GM21737 (cell line): ENCODE data around the gene FAM20C.
"Not testable (repeated sequence)": the region's sequence is repeated elsewhere in the genome, so short reads cannot be mapped to it uniquely, and the experiment has no call there.

Experiments used
- ATAC-seq: cut with Tn5 transposase; IDR thresholded peaks from one replicate; pipeline ENCODE4 v1.9.1; 2021; ENCODE audit warnings: mild to moderate bottlenecking, moderate library complexity; ENCODE audit not compliant: unreplicated experiment

The FAM20C gene

DNA sequence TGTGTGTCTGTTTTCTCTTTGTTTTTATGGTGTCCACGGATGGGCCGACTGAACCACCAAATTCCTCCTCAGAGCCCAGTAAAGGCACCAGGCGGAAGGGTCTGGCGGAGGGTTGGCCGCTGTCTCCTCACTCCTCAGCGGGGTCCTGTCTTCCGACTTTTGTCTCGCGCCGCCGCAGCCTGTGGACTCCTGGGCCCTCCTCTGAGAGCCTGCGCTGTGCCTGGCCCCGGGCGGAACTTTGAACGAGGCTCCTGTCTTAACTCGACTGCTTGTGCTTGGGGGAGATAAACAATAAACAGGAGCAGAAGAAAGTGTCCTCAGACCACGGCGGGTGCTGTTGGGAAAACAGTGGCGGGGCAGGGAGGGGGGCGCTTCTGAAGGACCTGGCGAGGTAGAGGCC lies 2.2 kb upstream of the FAM20C start:
- no peak for ATAC-seq

DNA sequence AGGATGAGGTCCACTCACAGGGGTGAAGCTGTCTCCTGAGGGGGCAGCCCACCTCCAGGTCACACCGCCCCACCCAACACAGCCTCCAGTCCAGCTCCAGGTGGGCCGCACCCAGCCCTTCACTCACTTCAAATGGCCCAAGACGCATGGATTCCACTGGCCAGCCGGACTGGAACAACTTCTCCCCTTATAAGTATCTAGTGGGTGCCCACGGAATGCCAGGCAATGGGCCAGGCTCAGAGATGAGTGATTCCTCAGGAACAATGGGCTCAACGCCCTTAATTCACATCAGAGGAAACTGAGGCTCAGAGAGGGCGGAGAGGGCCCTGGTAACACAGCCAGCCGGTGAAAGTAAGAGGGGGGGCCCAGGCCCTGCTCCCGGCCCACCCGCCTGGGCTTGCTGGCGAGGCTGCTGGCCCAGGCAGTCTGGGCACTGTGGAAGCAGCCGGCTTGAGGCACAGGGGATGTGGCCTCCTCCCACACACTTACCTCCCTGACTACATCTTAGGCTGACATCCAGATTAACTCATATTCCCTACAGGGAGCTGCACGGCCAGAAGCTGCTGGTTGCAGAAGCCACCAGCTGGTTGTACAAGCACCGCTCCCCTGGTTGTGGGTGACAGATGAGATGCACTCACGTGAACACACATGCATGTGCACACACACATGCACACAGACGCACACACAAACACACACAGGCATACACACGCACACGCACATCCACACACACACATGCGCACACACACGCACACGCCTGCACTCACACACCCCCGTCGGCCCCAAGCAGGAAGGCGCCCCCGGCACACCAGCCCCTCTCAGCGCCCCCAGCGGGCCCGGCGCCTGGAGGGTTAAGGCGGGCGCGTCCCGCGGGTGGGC lies 1.0 kb upstream of the FAM20C start:
- no peak for ATAC-seq

DNA sequence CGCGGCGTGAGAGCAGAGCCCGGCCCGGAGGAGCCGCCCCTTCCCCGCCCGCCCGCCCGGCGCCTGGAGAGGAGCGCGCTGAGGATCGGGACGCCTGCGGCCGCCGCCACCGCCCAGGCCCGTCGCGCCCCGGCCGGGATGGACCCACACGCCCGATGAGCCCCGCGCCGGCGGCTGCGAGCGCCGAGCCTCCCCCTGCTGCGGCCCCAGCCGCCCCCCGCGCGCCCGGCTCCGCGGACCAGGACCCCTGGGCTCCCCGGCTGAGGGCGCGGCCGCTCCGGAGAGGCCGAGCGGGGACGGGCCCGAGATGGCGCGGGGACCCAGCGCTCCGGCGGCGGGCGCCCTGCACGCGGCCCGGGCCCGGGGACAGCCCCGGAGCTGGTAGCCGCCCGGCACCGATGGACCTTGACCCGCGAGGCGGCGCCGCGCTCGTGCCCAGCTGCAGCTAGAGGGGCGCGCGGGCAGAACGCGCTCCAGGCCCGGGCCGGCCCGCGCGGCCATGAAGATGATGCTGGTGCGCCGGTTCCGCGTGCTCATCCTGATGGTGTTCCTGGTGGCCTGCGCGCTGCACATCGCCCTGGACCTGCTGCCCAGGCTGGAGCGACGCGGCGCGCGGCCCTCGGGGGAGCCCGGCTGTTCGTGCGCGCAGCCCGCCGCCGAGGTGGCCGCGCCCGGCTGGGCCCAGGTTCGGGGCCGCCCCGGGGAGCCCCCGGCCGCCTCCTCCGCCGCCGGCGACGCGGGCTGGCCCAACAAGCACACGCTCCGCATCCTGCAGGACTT lies 520 bp downstream of the FAM20C start:
- ATAC-seq: no peak

DNA sequence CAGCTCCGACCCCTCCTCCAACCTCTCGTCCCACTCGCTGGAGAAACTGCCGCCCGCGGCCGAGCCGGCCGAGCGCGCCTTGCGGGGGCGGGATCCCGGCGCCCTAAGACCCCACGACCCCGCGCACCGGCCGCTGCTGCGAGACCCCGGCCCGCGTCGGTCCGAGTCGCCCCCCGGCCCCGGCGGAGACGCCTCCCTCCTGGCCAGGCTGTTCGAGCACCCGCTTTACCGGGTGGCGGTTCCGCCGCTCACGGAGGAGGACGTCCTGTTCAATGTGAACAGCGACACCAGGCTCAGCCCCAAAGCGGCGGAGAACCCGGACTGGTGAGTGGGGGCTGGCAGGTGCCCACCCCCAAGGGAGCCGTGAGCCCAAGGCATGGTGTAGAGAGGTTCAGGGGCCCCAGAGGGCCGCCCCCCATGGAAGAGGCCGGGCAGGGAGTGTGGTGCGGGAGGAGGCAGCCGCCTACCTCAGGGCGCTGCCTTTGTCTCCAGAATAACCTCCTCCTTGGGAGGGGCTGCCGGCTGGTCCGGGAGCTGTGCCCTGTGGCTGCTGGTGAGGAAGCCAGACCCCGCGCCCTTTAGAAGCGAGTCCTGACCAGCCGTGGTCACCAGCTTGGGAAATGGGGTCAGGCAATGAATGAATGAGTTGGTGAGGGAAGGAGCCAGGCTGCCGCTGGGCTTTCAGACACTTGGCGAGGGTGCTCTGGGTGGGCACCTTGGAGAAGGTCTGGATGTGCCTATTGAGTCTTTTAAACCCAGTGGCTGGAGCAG lies 1.3 kb downstream of the FAM20C start:
- no peak for ATAC-seq

DNA sequence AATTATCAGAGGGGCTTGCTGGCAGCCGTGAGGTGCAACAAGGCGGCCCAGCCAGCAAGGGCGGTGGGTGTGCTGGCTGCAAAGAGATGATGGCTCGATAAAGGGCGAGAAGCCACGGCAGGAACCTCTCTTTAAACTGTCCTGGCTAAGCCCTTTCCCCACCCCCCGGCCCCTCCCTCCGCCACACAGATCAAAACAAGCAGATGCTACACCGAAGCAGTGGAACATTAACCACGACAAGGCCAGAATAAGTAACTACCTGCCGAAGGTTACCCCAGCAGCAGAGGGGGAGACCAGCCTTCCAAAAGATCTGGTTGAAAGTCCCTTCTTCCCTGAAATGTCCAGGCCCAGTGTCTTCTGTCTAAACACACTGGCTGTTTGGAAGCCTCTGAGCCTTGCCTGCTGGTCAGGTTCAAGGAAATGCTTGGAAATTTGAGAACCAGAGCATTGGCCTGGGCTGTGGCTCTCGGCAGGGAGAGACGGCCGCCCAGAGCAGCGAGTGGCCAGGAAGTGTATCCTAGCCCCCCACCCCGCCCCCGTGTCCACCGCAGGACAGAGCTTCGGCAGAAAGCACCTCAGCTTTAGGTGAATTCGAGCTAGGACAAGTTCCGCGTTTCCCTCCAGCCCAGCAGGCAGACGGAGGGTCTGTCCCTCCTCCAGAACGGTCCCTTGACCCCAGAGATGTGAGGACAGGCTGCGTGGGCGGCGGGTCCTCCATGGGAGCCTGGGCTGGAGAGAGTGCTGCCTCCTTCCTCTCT lies 2.1 kb downstream of the FAM20C start:
- no peak for ATAC-seq

DNA sequence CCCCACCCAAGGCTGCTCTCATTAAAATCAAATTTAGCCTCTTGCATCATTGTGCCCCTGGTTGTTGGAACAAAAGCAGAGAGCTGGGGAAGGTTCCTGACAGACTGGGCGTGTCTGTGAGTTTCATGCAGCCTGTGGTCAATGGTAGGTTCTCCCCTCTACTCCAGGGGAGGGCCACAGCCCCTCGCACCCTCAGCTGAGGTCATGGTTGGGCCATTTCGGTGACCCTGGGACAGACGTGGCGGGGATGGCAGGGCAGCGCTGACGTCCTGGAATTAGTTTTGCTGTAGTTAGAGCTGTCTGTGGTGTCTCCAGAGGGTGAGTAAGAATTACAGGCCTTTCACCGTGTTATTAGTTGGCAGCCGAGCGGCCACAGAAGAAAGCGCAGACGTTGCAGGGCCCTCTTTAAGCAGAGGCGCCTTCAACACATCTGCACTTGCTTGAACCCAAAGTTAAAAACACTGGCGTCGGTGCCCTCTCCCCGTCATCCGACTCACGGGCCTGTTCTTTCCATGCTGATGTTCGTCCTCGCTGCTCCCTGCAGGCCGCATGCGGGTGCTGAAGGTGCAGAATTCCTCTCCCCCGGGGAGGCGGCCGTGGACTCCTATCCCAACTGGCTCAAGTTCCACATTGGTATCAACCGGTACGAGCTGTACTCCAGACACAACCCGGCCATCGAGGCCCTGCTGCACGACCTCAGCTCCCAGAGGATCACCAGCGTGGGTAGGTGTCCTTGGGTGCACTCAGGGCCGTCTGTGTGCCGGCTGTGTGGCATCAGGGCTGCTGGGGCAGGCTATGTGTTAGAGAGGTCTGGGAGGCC lies 2.8 kb downstream of the FAM20C start:
- no peak for ATAC-seq

DNA sequence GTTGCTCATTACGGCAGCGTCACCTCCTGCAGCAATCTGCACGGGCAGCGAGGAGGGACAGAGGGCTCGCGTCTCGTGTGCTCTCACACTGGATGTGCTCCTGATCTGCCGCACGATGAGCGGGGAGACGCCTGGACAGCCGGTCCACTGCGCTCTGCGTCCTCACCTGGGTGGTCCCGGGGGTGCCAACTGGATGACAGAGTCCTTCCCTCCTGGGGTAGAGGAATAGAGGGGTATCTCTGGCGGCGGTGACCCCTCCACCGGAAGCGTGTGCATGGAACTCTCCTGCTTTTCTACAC lies 3.4 kb downstream of the FAM20C start:
- ATAC-seq: no peak

DNA sequence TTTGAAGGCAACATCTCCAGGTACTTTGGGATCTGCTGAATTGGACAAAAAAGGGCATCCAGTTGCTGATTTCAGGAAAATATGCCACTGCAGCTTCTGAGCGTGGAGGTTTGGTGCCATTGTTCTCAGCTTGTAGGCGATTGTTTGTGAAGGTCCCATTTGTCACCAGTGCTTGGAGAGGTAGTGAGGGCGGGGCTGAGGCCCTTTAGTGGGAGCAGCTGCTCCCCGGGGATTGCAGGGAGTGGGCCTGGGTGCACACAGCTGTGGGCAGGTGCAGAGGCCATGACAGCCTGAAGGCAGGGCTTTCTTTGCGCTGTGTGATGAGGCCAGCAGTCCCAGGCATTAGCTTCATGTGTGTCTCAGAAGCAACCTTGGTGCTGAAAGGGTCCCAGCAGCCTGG lies 3.9 kb downstream of the FAM20C start:
- no peak for ATAC-seq

DNA sequence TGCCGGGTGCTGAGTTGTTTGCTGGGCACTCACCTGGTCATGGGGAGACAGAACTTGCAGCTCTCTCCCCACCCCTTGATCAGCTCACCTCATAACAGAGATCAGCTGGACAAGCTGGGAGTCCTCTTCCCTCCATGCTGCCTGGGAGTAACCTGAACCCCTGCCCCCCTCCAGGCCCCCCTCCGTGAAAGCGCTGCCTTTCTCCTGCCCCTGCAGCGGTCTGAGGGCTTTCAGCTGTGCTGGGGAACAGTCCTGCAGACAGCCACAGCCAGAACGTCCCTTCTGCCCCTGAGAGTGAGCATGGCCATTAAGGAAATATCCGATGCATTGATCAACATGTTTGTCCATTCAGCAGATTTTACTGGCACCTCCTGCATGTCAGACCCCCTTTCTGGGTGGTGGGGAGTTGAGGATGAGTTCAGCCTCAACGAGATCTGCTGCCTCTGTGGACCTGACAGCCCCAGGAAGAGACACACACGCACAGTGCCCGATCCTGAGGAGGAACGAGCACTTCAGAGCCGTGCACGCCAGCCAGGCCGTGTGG lies 4.5 kb downstream of the FAM20C start:
- ATAC-seq: no peak

DNA sequence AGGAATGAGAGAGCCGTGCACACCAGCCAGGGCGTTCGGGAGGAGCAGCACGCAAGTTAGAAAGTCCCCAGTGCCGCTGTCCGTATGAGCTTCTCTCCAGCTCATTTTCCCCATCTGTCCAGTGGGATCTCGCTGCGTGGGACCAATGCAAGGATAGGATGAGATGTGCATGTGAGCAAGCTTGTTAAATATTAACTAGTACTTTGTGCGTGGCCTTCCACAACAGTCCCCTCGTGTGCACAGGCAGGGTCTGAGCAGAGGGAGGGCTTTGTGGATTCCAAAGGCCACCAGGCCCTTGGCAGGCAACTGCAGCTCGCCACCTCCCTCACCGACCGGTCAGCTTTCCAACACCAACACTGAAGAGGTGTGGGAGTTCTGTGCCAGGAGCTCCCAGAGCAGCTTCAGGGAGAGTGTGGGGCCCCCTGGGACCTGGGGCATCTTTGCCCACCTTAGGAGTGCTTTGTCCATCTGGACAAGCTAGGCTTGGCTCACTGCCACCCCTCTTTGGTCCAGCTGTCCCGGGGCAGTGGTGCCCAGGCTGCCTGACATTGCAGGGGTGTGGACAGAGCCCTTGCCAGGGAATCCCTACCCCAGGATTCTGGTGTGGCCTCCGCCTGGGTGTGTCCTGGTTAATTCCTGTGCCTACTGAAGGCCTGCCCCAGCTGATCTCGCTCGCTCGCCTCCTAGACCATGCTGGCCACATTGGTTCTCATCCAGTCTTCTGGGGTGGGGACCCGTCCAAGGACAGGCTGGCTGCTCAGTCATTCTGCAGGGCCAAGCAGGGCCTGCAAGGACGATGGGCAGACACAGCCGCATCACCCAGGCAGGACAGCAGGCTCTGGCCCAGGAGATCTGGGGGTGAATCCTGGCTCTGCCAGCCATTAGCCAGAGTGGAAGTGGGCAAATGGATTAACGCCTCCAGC lies 5.3 kb downstream of the FAM20C start:
- ATAC-seq: no peak

DNA sequence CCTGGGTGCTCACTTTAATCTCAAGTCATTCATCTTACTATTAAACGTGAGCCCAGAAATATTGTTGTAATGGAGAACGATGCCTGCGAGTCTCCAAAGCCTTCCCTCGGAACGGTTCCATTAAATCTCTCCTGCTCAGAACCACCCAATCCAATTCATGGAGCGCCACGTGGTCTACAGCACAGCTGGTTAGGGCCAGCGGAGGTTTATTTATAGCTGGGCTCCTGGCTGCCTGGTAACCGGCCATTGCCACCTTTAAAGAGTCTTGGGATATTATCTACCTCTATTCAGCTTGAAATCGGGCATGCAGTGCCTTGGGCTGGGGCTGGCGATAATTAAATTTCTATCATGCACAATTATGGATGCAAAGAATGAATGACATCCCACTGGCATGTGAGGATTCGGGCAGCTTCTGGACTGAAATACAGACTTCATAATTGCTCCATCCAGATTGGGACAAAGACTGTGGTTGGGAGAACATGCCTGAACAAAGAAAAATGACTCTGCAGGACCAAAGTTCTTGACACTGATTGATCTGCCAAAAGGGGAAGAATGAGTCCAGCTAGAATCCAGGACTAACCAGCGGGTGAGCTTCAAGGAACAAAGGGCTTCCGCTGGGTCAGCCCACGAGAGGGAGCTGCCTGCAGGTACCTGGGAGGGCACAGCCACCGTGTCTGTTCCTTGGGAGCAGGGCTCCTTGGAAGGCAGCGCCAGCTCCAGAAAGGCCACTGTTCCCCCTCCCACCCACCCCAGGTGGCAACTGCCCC lies 7.3 kb downstream of the FAM20C start:
- no peak for ATAC-seq

DNA sequence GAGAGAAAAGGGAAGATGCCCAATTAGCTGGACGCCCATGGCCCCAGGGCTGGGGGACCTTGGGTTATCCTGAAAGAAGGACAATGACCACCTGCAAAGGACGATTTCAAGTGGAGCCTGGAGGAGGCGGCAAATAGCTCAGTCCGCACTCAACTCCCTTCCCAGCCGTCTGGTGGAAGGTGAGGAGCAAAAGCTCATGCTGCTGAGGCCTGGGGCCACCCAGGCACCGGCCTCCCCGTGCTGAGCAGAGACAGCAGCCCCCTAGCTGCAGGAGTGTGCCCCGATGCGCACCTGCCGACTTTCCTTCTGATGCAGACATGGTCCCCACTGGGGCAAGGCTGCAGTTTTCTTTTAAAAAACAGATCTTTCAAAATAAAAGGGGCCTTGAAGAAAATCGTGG lies 7.9 kb downstream of the FAM20C start:
- no peak for ATAC-seq

DNA sequence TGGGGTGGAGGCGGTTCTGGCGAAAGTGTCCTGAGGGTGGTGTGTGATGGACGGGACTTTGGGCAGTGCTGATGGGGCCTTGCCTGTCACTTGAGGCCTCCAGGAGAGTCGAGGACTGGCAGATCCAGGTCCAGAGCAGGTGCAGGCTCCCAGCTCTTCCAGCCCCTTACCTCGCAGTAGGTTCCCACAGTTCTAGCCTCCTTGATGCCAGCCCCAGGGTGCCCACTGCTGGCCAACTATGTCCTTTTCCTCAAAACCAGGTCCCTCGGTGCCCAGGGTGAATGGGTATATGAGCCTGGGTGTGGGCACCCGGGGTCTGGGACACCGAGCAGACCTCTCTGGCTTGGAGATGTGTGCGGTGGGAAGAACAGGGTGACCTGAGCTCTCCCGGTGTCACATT lies 8.3 kb downstream of the FAM20C start:
- ATAC-seq: no peak

DNA sequence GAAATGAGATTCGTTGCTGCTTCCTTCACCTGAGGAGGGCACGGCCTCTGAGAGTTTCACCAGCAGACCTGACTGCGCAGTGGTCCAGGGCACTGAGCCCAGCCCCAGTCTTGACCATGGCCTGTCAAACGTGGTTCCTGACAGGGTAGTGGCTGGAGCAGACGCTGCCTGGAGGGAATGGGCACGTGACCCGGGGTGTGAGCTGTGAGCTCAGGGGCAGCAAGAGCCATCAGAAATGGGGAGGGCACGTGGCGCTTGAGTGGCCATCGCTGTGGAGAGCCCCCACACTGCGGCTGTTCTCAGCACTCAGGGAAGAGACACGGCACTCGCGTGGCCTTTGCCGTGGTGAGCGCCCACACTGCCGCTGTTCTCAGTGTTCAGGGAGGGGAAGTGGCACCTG lies 12.0 kb downstream of the FAM20C start:
- ATAC-seq: no peak

DNA sequence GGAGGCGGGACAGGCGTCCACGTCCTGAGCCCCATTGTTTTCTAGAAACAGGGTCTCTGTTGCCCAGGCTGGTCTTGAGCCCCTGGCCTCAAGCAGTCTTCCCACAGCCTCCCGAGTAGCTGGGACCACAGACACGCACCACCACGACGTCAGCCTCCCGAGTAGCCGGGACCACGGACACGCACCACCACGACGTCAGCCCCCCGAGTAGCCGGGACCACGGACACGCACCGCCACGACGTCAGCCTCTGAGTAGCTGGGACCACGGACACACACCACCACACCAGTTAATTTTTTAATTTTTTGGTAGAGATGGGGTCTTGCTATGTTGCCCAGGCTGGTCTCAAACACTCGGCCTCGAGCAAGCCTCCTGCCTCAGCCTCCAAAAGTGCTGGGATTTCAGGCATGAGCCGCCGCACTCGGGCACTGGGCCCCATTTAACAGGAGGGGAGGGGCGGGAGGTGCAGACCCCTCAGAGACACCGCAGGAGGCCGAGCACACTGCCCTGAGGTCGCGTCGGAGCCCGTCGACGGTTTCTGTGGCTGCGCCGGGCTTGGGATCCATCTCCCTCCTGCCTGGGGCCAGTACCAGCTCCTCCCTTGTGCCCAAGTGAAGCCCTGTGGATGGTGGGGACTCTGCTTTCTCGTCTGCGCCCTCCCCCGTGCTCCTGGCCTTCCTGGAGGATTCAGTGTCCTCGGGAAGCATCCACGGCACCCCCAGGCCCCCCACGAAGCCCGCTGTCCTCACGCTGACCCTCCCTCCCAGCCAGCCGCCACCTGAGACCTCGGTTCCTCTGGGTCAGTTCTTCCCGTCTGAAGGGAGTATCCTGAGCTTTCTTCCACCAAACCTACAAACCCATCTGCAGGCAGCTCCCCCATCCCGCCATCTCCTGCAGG lies 13.0 kb downstream of the FAM20C start:
- ATAC-seq: no peak

DNA sequence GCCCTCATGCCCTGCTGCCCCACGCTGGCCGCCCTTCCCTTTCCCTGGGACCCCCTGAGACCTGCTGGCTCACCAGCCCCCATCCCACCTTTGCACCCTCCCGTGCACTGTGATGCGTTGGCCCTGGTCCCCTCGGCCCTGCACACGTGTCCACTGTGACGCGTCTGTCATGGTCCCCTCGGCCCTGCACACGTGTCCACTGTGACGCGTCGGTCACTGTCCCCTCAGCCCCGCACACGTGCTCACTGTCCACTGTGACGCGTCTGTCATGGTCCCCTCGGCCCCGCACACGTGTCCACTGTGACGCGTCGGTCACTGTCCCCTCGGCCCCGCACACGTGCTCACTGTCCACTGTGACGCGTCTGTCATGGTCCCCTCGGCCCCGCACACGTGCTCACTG lies 14.0 kb downstream of the FAM20C start:
- not testable (repeated sequence) for ATAC-seq
